Islet precursor cell (in vitro differentiated cells): ENCODE measurements around the gene ARRDC2.

Experiments used
- DNase-seq: peaks from one replicate; pipeline ENCODE4 v3.0.0-alpha.2; 2018

ARRDC2 gene

GRCh38 chr19:18060472-18060871 is 52.5 kb downstream of the ARRDC2 start:
- DNase-seq = no peak

GRCh38 chr19:18062028-18062427 is 54.1 kb downstream of the ARRDC2 start:
- no peak for DNase-seq

DNA sequence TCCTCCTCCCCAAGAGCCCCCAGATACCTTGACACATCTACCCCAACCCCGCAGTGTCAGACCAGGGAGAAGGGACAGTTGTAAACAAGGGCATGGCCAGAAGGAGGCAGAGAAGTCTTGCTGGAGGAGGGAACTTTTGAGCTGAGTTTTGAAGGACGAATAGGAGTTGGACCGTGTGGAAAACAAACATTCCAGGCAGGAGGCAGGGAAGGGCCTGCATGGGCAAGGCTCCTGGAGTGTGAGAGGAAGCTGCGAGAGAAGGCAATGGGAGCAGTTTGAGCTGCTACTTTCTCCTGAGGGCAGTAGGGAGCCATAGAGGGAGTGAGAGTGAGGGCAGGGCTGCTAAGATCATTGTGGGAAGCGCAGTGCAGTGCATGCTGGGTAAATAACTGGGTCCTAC is 55.5 kb downstream of the ARRDC2 start:
- DNase-seq = peak; percentile 61
